GM12891 (cell line): Measurements from ENCODE around the gene TMEM214.

Source experiments
- POLR2A ChIP-seq: IDR thresholded peaks from 2 replicates; pipeline ENCODE4 v1.6.1; 2011; ENCODE audit warnings: low read depth, low read length, control low read depth
- POLR2AphosphoS5 ChIP-seq: IDR thresholded peaks from 2 replicates; pipeline ENCODE4 v1.6.1; 2011; ENCODE audit warnings: low read depth, low read length, control low read depth

GRCh38 chr2:27059141-27059820 lies 26.5 kb downstream of the TMEM214 start:
- no peak for TF ChIP-seq POLR2AphosphoS5
- TF ChIP-seq POLR2A: no peak
